ENCODE measurements around the gene ITPK1.

DNA sequence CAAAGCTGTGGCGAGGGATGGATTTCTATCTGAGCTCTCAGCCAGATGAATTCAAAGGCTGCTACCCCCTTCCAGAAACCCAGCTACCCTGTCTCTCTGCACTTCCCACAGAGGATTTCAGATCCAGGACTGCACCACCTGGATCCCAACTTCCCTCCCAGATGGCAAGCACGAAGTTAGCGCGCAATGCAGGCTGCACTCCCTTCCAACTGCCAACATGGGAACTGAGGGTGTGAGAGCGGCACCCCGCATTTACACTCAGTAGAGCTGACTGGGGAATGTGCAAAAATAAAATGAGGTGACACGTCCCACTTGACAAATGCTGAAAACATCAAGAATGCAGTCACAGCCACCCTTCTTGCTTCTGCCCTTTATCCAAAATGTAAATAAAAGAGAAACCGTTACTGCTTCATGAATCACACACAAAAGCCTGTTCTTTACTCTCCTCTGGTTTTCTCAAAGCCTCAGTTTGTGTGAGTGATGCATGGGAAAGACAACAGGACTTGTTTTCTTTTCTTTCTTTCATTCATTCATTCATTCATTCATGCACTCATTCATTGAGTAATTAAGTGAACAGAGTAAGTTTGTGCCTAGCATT, 85.7 kb downstream of the ITPK1 start:
- TF ChIP-seq, protein P1, sequence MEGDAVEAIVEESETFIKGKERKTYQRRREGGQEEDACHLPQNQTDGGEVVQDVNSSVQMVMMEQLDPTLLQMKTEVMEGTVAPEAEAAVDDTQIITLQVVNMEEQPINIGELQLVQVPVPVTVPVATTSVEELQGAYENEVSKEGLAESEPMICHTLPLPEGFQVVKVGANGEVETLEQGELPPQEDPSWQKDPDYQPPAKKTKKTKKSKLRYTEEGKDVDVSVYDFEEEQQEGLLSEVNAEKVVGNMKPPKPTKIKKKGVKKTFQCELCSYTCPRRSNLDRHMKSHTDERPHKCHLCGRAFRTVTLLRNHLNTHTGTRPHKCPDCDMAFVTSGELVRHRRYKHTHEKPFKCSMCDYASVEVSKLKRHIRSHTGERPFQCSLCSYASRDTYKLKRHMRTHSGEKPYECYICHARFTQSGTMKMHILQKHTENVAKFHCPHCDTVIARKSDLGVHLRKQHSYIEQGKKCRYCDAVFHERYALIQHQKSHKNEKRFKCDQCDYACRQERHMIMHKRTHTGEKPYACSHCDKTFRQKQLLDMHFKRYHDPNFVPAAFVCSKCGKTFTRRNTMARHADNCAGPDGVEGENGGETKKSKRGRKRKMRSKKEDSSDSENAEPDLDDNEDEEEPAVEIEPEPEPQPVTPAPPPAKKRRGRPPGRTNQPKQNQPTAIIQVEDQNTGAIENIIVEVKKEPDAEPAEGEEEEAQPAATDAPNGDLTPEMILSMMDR (IDR thresholded peaks at IDR 0.05), result no peak
- no peak for TF ChIP-seq POLR2A (IDR thresholded peaks at IDR 0.05)
